ENCODE measurements around the gene DNAJC28. TPM values are rescaled to one million over a fixed set of nuclear protein-coding genes. Genes with fewer than 3 reads are reported as not detected.

DNAJC28 gene
- total RNA-seq, 4 donors from 2014 or later, result 0.66 to 3.6 (median 1.7) TPM

DNA sequence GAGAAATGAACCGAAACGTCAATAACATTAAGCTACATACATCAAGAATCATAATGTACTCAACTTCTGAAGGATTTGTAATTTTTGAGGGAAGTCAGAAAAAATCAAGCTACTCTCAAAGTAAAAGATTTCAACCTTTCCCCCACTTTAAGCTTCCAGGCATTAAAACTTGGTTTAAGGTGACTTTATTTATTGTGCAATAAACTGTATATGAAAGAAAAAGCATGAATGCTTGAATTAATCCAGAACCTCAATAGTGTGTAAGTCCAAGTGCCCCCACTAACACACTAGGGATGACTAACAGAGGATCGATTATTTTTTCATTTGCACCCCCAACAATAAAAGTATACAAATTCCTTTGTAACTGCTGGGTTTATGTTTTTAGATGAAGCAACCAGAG lies 39.5 kb upstream of the DNAJC28 start:
- H3K36me3 ChIP-seq, result peaks cover 4 to 94% (median 21%) of the 10 kb centered on the region in 3 donors
- H3K27me3 ChIP-seq, result no peaks in the 10 kb centered on the region
- DNase-seq (ENCODE audit: low spot score in 2 of 2), result no peak
- TF ChIP-seq POLR2A (IDR thresholded peaks at IDR 0.05) (no peak), EP300 (IDR thresholded peaks at IDR 0.05) (no peak)
- TF ChIP-seq, protein P1, sequence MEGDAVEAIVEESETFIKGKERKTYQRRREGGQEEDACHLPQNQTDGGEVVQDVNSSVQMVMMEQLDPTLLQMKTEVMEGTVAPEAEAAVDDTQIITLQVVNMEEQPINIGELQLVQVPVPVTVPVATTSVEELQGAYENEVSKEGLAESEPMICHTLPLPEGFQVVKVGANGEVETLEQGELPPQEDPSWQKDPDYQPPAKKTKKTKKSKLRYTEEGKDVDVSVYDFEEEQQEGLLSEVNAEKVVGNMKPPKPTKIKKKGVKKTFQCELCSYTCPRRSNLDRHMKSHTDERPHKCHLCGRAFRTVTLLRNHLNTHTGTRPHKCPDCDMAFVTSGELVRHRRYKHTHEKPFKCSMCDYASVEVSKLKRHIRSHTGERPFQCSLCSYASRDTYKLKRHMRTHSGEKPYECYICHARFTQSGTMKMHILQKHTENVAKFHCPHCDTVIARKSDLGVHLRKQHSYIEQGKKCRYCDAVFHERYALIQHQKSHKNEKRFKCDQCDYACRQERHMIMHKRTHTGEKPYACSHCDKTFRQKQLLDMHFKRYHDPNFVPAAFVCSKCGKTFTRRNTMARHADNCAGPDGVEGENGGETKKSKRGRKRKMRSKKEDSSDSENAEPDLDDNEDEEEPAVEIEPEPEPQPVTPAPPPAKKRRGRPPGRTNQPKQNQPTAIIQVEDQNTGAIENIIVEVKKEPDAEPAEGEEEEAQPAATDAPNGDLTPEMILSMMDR (IDR thresholded peaks at IDR 0.05), result no peak
- H3K27ac ChIP-seq, result no peak overlapping the region
- H3K4me3 ChIP-seq, result no peak overlapping the region
- 88% methylated on average over 3 of the region's 3 CpGs for WGBS, 2 donors
- no peaks in the 10 kb centered on the region for H3K4me1 ChIP-seq
- H3K9me3 ChIP-seq, result no peaks in the 10 kb centered on the region

DNA sequence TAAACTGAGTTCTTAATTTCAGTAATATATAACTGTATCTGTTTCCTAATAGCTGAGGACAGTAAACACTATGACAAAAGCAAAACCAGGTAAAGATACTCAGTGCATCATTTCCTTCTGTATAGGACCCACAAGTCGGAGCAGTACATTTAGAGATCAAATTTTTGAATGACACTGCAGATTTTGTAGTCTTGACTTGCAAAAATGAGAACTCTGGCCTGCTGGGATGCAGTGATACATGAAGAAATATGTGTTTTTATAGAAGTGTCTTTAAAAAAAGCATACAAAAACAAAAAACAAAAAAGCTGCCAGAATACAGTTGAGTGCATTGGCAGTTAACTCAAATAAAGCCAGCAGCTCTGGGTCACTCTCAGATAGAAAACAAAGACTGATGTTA lies 31.4 kb upstream of the DNAJC28 start:
- H3K36me3 ChIP-seq, result peaks cover 0 to 73% (median 4%) of the 10 kb centered on the region in 3 donors

DNA sequence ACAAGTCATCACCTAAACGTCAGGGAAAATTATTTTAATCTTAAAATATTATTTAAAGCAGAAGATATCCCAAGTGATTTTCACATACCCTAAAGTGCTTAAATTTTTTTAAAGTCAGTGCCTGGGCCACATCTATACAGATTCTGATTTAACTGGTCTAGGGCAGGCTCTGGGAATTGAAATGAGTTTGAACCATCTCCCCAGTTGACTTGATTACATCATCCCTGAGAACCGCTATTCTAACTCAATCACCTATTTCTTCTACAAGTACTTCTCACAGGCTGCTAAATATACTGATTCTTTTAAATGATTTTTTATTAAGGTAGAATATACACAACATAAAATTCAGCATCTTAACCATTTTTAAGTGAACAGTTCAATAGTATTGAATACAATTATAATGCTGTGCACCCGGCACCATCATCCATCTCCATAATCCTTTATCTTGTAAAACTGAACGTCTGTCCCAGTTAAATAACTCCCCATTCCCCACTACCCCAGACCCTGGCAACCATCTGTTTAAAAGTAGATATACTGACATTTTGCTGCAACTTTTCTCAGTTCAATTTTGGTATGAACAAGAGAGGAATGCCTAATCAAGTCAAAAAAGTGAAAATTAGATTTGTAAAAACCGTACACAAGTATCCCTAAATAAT lies 30.9 kb upstream of the DNAJC28 start:
- no peak for DNase-seq (ENCODE audit: low spot score in 2 of 2)
- Histone ChIP-seq H3K27me3 (no peaks in the 10 kb centered on the region), H3K4me3 (no peak overlapping the region), H3K27ac (no peak overlapping the region), H3K9me3 (no peaks in the 10 kb centered on the region), H3K4me1 (no peaks in the 10 kb centered on the region), H3K36me3 (peaks cover 0 to 73% (median 4%) of the 10 kb centered on the region in 3 donors)
- 77% methylated on average over 5 of the region's 5 CpGs for WGBS, 2 donors
- TF ChIP-seq EP300 (IDR thresholded peaks at IDR 0.05), result no peak

More for the DNA sequence above, 31.4 kb upstream of the DNAJC28 start:
- H3K27ac ChIP-seq, result no peak overlapping the region
- TF ChIP-seq POLR2A (IDR thresholded peaks at IDR 0.05) (no peak), EP300 (IDR thresholded peaks at IDR 0.05) (no peak)
- TF ChIP-seq, protein P1 (IDR thresholded peaks at IDR 0.05), result no peak
- no peak overlapping the region for H3K4me3 ChIP-seq
- WGBS, 2 donors, result 64 to 80% methylated on average over 1 of the region's 1 CpG
- H3K9me3 ChIP-seq, result no peaks in the 10 kb centered on the region
- H3K4me1 ChIP-seq, result no peaks in the 10 kb centered on the region
- DNase-seq (ENCODE audit: low spot score in 2 of 2), result no peak
- no peaks in the 10 kb centered on the region for H3K27me3 ChIP-seq

DNA sequence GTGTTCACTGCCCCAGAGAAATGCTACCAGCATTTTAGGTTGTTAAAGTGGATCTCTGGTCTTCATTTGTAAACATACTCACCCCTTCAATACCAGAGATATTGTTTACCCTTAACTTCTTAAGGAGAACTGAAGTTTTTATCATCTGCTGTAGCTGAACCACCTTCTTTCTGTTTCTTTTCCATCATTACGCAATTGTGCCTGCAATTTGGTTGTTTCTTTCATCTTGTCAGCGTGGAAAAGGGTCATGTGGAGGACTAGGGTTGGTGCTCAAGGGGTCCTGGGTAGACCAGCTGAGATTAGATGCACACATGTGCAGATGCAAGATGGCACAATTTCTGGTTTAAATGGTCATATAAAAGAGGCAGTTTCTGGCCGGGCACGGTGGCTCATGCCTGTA lies 27.4 kb upstream of the DNAJC28 start:
- Histone ChIP-seq H3K27me3 (no peaks in the 10 kb centered on the region), H3K9me3 (no peaks in the 10 kb centered on the region), H3K4me3 (no peak overlapping the region), H3K36me3 (peaks cover 0 to 81% (median 4%) of the 10 kb centered on the region in 3 donors), H3K27ac (no peak overlapping the region), H3K4me1 (no peaks in the 10 kb centered on the region)
- WGBS, 2 donors, result 97 to 99% methylated on average over 4 of the region's 4 CpGs
- no peak for DNase-seq (ENCODE audit: low spot score in 2 of 2)
- TF ChIP-seq, protein P1 (IDR thresholded peaks at IDR 0.05), result no peak
- TF ChIP-seq EP300 (IDR thresholded peaks at IDR 0.05) (no peak), POLR2A (IDR thresholded peaks at IDR 0.05) (no peak)

DNA sequence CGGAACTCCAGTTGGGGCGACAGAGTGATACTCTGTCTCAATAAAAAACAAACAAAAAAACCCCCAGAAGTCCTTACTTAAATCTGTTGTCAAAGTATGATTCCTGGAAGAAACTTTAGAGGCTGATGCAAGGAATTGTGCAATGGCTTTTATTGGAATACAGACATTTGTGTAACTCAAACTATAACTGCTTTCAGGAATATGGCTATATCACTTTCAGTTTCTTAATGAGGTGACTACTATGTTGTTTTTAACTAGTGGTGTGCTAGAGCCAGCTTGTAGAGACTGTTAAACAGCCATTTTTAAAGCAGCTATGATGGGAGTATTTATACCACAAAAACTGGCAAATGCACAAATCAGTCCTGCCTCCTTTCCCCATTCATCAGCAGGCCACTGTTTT lies 22.7 kb upstream of the DNAJC28 start:
- WGBS, 2 donors, result 96% methylated on average over 2 of the region's 2 CpGs
- no peak overlapping the region for H3K4me3 ChIP-seq

DNA sequence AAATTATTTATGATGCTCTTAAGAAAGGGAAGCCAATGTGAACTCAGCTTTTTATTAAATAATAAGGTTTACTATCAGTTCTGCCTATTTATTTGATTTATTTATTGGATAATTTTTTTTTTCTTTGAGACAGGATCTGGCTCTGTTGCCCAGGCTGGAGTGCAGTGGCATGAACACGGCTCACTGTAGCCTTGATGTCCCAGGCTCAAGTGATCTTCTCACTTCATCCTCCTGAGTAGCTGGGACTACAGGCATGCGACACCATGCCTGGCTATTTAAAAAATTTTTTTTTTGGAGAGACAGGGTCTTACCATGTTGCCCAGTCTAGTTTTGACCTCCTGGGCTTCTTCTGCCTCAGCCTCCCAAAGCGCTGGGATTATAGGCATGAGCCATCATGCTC lies 21.0 kb upstream of the DNAJC28 start:
- Histone ChIP-seq H3K27me3 (no peaks in the 10 kb centered on the region), H3K9me3 (no peaks in the 10 kb centered on the region), H3K4me1 (no peaks in the 10 kb centered on the region), H3K4me3 (no peak overlapping the region), H3K36me3 (peaks cover 0 to 91% (median 0%) of the 10 kb centered on the region in 3 donors), H3K27ac (no peak overlapping the region)
- no peak for DNase-seq (ENCODE audit: low spot score in 2 of 2)
- WGBS, 2 donors, result 94 to 98% methylated on average over 3 of the region's 3 CpGs
- TF ChIP-seq, protein P1 (IDR thresholded peaks at IDR 0.05), result no peak
- TF ChIP-seq EP300 (IDR thresholded peaks at IDR 0.05) (no peak), POLR2A (IDR thresholded peaks at IDR 0.05) (no peak)

More for the DNA sequence above, 22.7 kb upstream of the DNAJC28 start:
- no peak overlapping the region for H3K27ac ChIP-seq
- H3K27me3 ChIP-seq, result no peaks in the 10 kb centered on the region
- no peak for TF ChIP-seq POLR2A (IDR thresholded peaks at IDR 0.05)
- no peak for TF ChIP-seq EP300 (IDR thresholded peaks at IDR 0.05)
- H3K4me1 ChIP-seq, result no peaks in the 10 kb centered on the region
- H3K36me3 ChIP-seq, result peaks cover 0 to 93% (median 0%) of the 10 kb centered on the region in 3 donors
- no peaks in the 10 kb centered on the region for H3K9me3 ChIP-seq
- DNase-seq (ENCODE audit: low spot score in 2 of 2), result no peak
